AG08395 (cell line): ENCODE data around the gene PITPNB.

Experiments
- DNase-seq: peaks from one replicate; pipeline ENCODE4 v3.0.0; 2012; ENCODE audit warnings: mixed read lengths, low spot score

Gene PITPNB

DNA sequence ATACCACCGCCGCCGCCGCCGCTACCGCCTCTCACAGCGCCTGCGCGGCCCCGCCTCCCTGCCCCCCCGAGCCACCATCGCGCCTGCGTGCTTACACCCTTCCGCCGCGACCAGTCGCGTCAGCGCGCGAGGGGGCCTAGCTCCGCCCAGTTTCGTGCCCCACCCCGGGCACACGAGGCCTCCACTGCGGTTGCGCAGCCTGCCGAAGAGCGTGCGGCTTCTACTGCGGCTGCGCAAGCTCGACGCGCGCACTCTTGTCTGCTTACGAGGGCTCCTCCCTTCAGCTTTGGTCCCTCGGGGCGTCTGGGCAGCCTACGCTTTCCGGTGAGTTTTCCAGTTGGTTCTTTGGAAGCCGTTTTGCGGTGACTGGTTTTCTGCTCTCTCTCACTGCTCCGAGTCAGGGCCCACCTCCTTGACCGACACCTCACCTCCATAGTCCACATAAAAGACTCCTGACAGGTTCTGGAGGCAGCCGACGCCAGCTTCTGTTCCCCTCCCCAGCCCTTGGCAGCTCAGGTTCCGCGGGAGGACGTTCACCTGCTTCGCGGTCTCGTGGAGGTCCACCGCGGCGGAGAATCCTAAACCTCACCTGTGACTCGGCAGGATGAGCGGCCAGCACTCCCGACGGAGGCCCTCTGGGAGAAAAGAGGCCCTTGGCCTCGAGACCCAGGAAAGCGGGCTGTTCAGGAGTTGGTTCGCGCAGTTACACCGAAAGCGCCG, at the start of gene PITPNB:
Gene PITPNB (minus strand): TSS at position 35 of the 720 bp plus-strand sequence. CDS start 65 bp downstream, outside the sequence.
- DNase-seq: peak; percentile 100

DNA sequence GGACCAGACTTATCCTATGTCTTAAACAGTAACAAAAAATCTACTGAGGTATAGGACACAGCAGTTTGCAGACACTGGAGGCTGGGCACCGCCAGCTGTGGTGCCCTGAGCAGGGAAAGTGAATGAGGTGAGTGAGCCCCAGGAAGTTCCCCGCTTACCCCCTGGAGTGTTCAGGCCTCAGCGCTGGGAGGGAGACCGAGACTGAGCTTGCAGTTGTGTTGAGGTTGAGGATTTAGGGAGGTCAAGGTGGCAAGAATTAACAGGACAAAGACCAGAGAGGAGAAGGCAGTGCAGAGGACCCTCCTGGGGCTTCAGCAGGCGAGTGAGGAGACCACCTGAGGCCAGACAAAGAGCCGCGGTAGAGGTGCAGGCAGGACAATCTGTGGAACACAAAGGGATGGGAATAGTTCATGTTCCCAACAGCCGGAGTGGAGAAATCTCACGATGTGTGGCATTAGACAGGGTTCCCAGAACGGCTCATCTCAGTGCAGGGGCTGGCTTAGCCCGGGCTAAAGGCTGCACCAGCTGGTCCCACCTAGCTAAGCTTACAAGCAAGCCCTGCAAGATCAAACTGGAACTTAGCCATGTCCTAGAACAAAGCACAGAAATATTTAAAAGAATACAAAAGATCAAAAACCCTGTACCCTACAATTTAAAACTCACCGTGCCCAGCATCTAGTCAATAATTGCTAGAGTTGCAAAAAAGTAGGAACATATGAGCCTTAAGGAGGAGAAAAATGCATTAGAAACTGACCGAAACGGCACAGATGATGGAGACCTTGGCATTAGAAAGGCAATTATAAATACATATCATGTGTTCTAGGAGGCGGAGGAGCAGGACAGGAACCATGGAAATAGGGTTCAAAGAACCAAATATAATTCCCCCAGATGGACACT, 47.4 kb upstream of the PITPNB start:
- DNase-seq: no peak

DNA sequence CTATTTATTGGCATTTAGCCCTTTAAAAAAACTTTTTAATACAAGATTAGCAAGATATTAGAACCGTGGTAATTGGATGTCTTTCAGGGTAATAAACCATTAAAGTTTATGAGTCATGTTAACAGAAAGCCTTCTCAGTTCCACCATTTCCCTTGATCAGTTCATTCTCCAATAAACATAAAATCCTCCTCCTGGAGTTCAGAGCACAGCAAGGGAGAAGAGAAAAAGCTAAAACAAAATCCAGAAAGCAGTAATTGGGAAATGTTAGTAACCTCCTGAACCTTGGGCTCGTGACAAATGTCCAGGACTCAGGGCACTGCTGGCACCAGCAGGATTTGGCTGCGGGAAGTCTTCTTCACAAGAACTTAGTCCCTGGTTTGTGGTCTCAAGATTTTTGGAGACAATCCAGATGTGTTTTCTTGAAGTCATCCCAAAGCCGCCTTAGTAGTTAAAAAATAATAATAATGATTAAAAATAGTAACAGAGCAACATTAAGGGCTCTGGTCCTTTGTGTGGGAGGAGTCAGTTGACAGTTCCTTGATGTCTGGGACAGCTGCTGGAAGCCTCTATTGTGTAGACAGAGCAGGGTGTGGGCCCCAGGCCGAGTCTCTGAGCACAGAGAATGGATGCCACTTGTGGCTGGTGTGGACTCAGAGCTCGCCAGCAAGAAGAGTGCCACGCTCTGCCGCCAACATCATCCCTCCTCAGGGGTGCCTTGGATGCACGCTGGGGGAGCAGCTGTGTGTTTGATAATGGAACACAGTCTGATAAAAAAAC, 43.4 kb upstream of the PITPNB start:
- peak; percentile 20 for DNase-seq

DNA sequence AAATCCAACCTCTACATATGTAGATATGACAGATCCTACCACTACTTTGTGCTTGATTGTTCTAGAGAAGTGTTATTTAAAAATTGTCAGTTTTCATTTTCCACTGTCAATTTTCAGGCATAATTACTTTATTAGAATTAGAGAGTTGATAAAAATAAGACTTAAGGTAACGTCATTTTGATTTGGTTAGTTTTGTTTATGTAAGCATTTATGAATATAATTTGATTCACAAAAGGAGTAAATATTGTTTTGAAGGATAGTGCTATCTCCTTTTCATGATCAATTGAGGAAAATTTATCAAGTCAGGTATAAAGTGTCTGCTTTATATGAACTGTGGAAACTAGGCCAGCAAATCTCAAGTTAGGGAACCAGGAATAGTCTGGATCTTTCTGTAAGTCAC, 42.6 kb upstream of the PITPNB start:
- no peak for DNase-seq

DNA sequence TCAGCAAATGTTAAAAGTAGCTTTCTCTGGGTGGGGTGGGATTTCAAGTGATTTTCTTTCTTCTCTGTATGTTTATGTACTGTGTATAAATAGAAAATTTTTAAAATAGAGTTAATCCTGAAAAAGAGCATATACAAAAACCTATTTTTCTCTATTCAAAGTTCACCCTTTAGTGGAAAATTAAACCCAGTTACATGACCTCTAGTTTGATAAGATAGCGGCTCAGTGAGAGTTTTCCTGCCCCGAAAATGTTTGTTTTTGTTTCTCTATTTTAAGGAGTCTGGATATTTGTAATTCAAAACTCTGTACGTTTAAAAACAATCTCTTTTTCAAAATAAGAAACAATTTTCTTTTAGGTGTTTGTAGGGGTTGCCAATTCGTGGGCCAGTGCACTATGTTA, 42.1 kb upstream of the PITPNB start:
- DNase-seq: no peak

DNA sequence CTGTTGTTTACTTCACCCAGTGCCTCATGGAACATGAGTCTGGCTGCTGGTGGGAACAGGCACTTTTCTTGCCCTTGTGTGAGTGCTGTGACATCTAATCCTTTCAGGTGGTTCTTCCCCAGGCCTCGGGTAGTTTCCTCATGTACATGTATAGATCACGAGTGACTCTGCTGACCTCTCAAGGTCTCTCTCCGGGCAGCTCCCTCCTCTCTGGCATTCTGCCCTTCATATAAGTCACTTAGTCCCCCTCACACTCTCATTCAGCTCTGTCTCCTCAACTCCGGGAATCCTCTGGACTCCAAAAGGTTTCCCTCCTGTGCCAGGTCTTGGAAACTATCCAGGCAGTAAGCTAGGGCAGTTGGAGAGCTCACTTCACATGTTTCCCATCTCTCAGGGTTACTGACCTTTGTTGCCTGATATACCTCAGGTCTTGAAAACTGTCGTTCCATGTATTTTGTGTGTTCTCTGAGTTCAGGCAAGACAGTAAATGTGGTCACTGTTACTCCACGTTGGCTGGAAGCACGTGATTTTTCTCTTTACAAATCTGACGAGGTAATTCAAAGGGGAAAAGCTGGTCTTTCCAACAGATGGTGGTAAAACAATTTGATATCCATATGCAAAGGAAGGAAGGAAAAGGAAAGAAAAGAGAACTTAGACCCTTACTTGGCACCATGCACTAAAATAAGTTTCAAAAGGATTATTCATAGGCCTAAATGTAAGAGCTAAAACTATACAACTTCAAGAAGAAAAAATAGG, 40.5 kb upstream of the PITPNB start:
- no peak for DNase-seq

DNA sequence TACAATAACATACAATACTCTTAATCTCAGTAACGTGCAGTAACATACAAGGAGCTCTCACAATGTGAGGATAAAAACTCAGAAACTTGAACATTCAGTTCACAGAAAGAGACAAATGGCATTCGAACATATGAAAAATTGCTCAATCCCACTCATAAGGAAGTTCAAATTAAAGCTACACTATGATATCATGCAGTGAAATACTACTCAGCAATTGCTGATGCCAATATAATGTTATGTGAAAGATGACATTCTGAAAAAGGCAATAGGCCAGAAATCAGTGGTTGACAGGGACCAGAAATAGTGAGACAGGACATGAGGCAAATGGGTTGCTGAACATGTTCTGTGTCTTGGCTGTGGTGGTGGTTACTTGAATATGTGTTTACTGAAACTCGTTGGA, 33.7 kb upstream of the PITPNB start:
- DNase-seq: no peak

DNA sequence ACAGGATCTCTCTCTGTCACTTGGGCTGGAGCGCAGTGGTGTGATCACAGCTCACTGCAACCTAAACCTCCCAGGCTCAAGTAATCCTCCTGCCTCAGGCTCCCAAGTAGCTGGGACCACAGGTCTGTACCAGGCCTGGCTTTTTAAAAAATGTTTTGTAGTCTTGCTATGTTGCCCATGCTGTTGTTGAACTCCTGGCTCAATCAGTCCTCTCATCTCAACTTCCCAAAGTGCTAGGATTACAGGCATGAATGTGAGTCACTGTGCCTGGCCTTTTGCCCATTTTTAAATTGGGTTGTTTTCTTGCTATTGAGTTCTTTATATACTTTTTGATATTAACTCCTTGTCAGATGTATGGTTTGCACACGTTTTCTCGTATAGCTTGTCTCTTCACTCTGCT, 33.0 kb upstream of the PITPNB start:
- no peak for DNase-seq

DNA sequence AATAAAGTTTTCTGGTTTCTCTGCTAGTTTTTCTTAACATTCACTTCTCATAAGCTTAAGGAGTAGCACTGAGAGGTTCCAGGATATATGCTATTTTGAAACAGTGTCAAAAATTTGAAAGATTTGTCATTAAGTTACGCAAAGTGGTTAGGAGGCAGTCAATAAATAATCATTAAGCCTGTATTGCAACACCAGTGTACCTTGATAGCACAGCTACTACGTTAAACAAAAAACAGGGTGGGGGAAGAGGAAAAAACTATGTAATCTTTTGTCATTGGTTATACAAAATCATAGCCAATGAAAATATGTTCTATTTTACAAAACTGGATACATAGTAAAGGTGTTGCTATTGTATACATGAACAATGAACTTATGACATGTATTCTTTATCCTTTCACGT, 30.4 kb upstream of the PITPNB start:
- no peak for DNase-seq

DNA sequence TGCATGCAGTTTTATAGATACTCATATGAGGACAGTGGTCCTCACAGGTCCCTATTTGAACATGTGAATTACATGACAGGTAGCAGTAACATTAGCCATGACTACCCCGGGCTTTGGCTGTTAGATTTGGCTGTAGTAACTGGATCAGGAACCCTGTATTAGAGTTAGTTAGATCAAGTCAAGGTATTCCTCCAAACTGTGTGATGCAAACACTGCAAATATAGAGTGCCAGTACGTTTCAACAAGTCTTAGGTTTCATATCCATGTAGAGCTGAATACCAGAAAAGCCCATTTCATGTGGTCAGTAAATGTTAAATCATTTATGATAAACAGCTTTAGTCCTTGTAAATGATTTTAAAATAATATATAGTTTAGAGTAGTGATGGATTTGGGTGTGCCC, 29.5 kb upstream of the PITPNB start:
- DNase-seq: no peak

DNA sequence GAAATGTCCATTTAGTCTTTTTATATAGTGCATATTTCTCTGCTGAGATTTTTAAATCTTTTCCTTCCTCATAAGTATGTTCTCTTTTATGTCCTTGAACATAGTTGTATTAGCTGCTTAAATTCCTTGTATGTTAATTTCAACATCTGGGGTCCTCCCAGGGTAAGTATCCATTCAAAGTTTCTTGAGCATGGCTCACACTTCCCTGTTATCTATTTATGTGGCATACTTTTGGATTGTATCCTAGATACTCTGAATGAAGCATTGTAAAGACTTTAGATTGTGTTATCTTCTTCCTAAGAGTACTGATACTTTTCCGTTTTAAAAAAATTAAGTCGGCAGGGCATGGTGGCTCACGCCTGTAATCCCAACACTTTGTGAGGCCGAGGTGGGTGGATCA, 28.4 kb upstream of the PITPNB start:
- DNase-seq: no peak

DNA sequence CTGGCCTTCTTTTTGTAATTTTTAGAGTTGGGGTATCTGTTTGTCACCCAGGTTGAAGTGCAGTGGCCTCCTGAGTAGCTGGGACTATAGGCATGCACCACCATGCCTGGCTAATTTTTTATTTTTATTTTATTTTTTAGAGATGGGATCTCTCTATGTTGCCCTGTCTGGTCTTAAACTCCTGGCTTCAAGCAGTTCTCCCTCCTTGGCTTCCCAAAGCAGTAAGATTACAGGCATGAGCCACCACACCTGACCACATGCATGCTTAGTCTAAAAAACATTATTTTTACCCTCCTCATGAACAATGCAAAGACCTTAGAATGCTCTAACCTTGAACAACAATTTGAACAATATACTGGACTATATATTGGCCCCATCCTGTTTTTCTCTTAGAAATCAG, 22.1 kb upstream of the PITPNB start:
- no peak for DNase-seq

DNA sequence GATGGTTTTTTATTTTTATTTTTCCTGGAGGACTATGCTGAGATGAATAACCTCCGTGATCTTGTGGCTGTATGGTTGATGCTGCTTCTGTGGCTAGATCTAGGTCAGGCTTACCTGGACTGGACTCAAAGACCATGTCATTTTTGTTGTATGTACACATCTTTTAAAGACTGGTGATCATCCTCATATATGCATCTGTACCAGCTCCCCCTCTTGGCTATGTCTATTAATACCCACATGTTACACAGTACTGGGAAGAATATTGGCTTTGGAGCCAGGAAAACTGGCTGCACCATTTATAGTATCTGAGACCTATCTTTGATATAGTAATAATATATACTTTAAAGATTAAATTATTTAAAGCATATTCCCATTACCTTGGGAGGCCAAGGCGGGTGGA, 18.4 kb upstream of the PITPNB start:
- DNase-seq: no peak

DNA sequence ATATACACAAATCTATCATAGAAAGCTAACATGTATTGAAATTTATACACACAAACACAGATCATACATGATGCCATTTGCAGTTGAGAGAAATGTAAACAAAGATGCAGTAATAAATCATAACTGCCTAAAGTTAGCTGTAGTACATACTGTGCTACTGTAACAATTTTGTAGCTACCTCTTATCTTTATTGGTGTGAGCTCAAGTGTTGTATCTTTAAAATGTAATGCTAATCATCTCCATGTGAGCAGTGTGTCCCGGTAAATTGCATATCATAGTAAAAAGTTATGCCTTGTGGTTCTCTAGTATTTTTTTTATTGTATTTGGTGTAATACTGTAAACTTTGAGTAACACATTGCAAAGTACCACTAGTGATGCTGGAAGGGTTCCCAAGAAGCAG, 16.8 kb upstream of the PITPNB start:
- DNase-seq: no peak

DNA sequence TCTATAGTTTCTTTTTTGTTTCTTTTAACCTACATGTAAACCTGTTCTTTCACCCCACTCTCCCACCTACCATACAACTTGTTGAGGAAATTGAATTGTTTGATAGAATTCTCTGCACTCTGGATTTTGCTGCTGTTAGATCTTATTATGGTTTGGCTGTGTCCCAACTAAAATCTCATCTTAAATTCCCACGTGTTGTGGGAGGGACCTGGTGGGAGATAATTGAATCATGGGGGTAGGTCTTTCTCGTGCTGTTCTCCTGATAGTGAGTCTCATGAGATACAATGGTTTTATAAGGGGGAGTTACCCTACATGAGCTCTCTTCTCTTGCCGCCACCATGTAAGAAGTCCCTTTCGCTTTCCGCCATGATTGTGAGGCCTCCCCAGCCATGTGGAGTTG, 15.0 kb upstream of the PITPNB start:
- no peak for DNase-seq

DNA sequence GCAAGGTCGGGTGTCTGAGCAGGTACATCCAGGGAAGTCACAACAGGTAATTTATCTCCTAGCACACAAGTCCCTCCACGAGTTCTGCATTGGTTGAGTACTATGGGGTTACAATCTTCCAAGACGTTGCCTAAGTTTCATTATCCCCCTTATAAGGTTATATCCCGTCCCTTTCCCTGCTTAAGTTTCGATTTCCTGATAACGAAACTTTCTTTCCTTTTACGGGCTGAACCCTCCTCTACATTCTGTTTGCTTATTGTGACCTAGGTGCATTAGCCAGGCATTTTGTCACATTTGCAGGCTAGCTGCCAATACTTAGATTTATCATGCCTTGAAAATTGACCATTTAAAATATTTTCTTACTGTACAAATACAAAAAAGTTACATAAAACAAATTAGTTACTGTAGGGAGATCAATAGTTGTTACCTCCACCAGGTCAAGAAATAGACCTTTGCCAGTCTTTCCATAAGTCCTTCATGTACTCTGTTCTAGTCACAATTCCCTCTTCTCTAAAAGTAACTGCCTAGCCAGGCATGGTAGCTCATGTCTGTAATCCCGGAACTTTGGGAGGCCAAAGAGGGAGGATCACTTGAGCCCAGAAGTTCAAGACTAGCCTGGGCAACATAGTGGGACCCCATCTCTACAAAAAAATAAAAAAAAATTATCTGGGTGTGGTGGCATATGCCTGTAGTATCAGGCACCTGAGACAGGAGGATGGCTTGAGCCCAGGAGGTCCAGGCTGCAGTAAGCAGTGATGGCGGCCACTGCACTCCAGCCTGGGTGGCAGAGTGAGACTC, 14.3 kb upstream of the PITPNB start:
- no peak for DNase-seq

DNA sequence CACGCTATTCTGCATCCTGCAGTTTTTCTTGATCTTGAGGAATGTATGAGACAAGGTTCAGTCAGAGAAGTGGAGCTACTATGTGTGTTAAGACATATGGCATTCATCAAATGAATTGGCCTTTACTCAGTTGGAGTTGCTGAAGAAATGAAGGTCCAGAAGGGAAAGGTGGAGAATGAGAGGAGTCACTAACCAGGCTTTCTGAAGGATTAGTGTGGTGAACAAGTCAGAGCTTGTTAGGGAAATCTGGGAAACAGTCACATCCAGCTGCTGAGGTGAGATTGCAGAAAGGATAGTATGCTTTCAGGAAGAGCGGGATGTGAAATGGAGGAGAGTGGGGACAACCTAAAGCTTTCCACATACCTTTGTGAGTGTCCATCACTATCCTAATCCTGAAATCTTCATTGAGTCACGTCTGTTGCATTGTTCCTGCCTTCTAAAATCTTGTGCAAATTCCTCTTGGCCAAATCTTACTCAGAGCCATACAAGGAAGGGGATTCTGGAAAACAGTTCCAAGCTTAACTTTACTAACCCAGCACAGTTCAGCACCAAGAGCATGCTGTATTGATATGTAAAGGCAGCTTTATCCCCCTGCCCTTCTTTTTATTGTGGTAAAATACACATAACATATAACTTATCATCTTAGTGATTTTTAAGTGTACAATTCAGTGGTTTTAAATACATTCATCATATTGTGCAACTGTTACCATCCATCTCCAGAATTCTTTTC, 11.4 kb upstream of the PITPNB start:
- DNase-seq: no peak

DNA sequence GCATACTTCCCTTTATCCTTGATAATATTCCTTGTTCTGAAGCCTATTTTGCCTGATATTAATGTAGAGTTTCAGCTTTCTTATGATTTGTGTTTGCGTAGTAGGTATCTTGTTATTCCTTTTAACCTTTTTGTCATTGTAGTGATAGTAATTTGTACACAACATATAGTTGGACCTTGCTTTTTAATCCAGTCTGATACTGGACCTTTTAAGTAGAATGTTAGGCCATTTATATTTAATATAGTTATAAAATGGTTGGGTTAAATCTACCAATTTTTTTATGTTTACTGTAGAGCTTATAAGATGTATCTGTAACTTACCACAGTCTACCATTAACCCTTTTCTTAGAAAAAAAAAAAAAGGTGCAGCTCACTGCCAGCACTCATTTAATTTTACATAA, 8.6 kb upstream of the PITPNB start:
- DNase-seq: no peak

DNA sequence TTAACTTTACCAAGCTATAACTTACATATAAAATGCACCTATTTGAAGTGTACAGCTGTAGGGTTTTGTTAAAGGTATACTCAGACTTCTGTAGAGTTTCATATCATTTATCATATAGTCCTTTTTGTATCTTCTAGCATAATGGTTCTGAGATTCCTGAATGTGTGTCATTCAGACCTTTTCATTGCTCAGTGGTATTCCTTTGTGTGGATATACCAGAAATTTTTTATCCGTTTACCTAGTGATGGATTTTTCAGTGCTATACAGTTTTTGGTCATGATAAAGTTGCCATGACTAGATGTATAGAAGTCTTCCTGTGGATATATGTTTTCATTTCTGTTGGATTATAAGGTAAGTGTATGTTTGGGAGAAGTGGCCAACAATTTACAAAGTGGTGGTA, 6.3 kb upstream of the PITPNB start:
- DNase-seq: no peak
